Stimulated activated CD4-positive, alpha-beta T cell treated with anti-CD3 and anti-CD28 coated beads, TNF-alpha, amount 100 ng/mL, for 24 hours (primary cell): ENCODE results near the gene PRKAA1.
"Not testable (repeated sequence)": the region's sequence is repeated elsewhere in the genome, so short reads cannot be mapped to it uniquely, and the experiment has no call there.

Source experiments
- DNase-seq, 3 experiments: peaks; one replicate each; pipeline ENCODE4 v3.0.0-alpha.2; 2020; ENCODE audit warnings: low read depth in 3 of 3

PRKAA1 gene

GRCh38 chr5:40734986-40735385 lies 63.2 kb downstream of the PRKAA1 start:
- no peak for DNase-seq

GRCh38 chr5:40733879-40734563 lies 64.2 kb downstream of the PRKAA1 start:
- DNase-seq: no peak

GRCh38 chr5:40733434-40733833 lies 64.7 kb downstream of the PRKAA1 start:
- no peak for DNase-seq

- not testable (repeated sequence) for DNase-seq
Observed at GRCh38 chr5:40722497-40722911, 75.7 kb downstream of the PRKAA1 start.

- DNase-seq: no peak
Observed at GRCh38 chr5:40720069-40720468, 78.1 kb downstream of the PRKAA1 start.

GRCh38 chr5:40717281-40717680 lies 80.9 kb downstream of the PRKAA1 start:
- DNase-seq: no peak

GRCh38 chr5:40716590-40716989 lies 81.6 kb downstream of the PRKAA1 start:
- no peak for DNase-seq

- no peak for DNase-seq
Observed at GRCh38 chr5:40716000-40716399, 82.2 kb downstream of the PRKAA1 start.

- DNase-seq: no peak
Observed at GRCh38 chr5:40714001-40714400, 84.2 kb downstream of the PRKAA1 start.

- not testable (repeated sequence) for DNase-seq
Observed at GRCh38 chr5:40710575-40710974, 87.6 kb downstream of the PRKAA1 start.
